Neural cell (in vitro differentiated cells): ENCODE measurements around the gene ZNF350.

Experiments
- CTCF ChIP-seq: fragments of 450-650 bp; IDR thresholded peaks from 2 replicates; pipeline ENCODE4 v1.5.1; 2014; ENCODE audit warnings: antibody characterized with exemption, mild to moderate bottlenecking, moderate library complexity; ENCODE audit not compliant: poor library complexity, severe bottlenecking
- EZH2 ChIP-seq: fragments of 200-600, 300-800 bp; shearing (Covaris generic), sonication (generic); IDR thresholded peaks from 2 replicates; pipeline ENCODE4 v1.6.1; 2014; ENCODE audit warnings: antibody characterized with exemption, low read length, borderline replicate concordance, mild to moderate bottlenecking; ENCODE audit not compliant: insufficient read depth, poor library complexity, severe bottlenecking
- MXI1 ChIP-seq: fragments of 450-650 bp; conservative IDR thresholded peaks from 2 replicates; pipeline ENCODE4 v1.6.1; 2014; ENCODE audit warnings: antibody characterized with exemption, mild to moderate bottlenecking; ENCODE audit not compliant: poor library complexity, severe bottlenecking
- POLR2AphosphoS5 ChIP-seq: IDR thresholded peaks from 2 replicates; pipeline ENCODE4 v1.6.1; 2012
- RAD21 ChIP-seq: fragments of 450-650 bp; conservative IDR thresholded peaks from 2 replicates; pipeline ENCODE4 v1.6.1; 2014; ENCODE audit warnings: antibody characterized with exemption, mild to moderate bottlenecking, moderate library complexity
- SMC3 ChIP-seq: fragments of 450-650 bp; conservative IDR thresholded peaks from 2 replicates; pipeline ENCODE4 v1.6.1; 2014; ENCODE audit warnings: antibody characterized with exemption, mild to moderate bottlenecking, moderate library complexity; ENCODE audit not compliant: poor library complexity
- TAF1 ChIP-seq: IDR thresholded peaks from 2 replicates; pipeline ENCODE4 v1.6.1; 2012; ENCODE audit warnings: low read depth

GRCh38 chr19:51980116-51980736 lies 6.4 kb downstream of the ZNF350 start:
- TF ChIP-seq CTCF (no peak), EZH2 (no peak), SMC3 (no peak), POLR2AphosphoS5 (no peak), TAF1 (no peak), RAD21 (no peak), MXI1 (no peak)
